Coronary artery (tissue), 2 donors: ENCODE data around the gene RBPJ.

ENCODE experiments used
- DNase-seq: peaks from one replicate; pipeline ENCODE4 v3.0.0-alpha.2; 2017; ENCODE audit warnings: low spot score
- H3K27ac ChIP-seq, 2 donors: fragments of 200-600 bp; sonication (generic); one replicate each; pipeline ENCODE4 v1.5.1; 2016 to 2019
- H3K4me3 ChIP-seq: fragments of 200-600 bp; sonication (generic); 2 replicates; pipeline ENCODE4 v1.5.1; 2016; ENCODE audit warnings: mild to moderate bottlenecking, moderate library complexity
- CTCF ChIP-seq: fragments of 200-600 bp; sonication (generic); IDR thresholded peaks from one replicate; pipeline ENCODE4 v1.5.1; 2019; ENCODE audit warnings: antibody characterized with exemption

Gene RBPJ

GRCh38 chr4:26457412-26457811 lies 136.6 kb downstream of the RBPJ start:
- no peak overlapping the region for H3K4me3 ChIP-seq
- no peak for DNase-seq
- TF ChIP-seq CTCF = no peak
- no peak overlapping the region for H3K27ac ChIP-seq

- Histone ChIP-seq H3K27ac (no peak overlapping the region), H3K4me3 (no peak overlapping the region)
- DNase-seq = no peak
- no peak for TF ChIP-seq CTCF
These were observed 137.3 kb downstream of the RBPJ start for GRCh38 chr4:26458157-26458561.

- Histone ChIP-seq H3K4me3 (no peak overlapping the region), H3K27ac (no peak overlapping the region)
- DNase-seq = no peak
- TF ChIP-seq CTCF = no peak
These were observed 138.4 kb downstream of the RBPJ start for GRCh38 chr4:26459054-26459755.

GRCh38 chr4:26459756-26460530 lies 139.1 kb downstream of the RBPJ start:
- no peak overlapping the region for H3K4me3 ChIP-seq
- no peak overlapping the region for H3K27ac ChIP-seq
- DNase-seq = no peak
- TF ChIP-seq CTCF = no peak

- no peak for DNase-seq
- Histone ChIP-seq H3K27ac (no peak overlapping the region), H3K4me3 (no peak overlapping the region)
- TF ChIP-seq CTCF = no peak
These were observed 142.1 kb downstream of the RBPJ start for GRCh38 chr4:26462874-26463273.

- no peak overlapping the region for H3K27ac ChIP-seq
- no peak overlapping the region for H3K4me3 ChIP-seq
- no peak for TF ChIP-seq CTCF
- DNase-seq = no peak
These were observed 142.6 kb downstream of the RBPJ start for GRCh38 chr4:26463386-26463785.
